Fibroblast of the aortic adventitia (primary cell): ENCODE measurements around the gene ADD3. TPM values are rescaled to one million over a fixed set of nuclear protein-coding genes. Genes with fewer than 3 reads are reported as not detected.

Experiments used
- DNase-seq: peaks from one replicate; pipeline ENCODE4 v3.0.0-alpha.2; 2010; ENCODE audit warnings: low read depth
- H3K4me3 ChIP-seq: 2 replicates; pipeline ENCODE4 v1.5.1; 2011; ENCODE audit warnings: low read depth, mild to moderate bottlenecking, control low read depth, low read length, moderate library complexity
- CTCF ChIP-seq: IDR thresholded peaks from 2 replicates; pipeline ENCODE4 v1.5.1; 2011; ENCODE audit warnings: mild to moderate bottlenecking, low read length, control low read depth, inconsistent platforms; ENCODE audit not compliant: insufficient read depth
- total RNA-seq: library from RNA; depleted of rRNA; stranded (reverse); fragments of >200 nt; gene quantifications from 2 replicates; pipeline ENCODE4 v1.2.3, GENCODE V29; 2012; ENCODE audit warnings: low replicate concordance

Gene ADD3
- total RNA-seq, 1 donor, result 524 TPM

- DNase-seq, result peak; percentile 37
- no peak overlapping the region for H3K4me3 ChIP-seq
- no peak for TF ChIP-seq CTCF
These were observed 52.1 kb downstream of the ADD3 start for GRCh38 chr10:110059925-110060324.

DNA sequence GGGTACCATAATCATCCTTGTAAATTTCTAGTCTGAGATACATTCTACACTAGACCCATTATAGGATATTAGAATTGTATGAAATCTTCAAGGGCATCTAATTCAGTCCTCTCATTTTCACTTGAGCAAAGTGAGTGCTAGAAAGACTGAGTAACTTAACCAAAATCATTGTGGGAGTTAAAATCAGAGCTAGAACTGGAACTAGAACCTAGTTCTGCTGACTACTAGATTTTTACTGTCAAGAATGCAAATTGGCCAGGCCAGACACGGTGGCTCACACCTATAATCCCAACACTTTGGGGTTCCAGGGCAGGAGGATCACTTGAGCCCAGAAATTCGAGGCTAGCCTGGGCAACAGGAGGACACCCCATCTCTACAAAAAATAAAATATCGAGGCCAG is 53.9 kb downstream of the ADD3 start:
- no peak for TF ChIP-seq CTCF
- no peak for DNase-seq
- H3K4me3 ChIP-seq, result no peak overlapping the region

GRCh38 chr10:110065269-110065668 is 57.5 kb downstream of the ADD3 start:
- no peak for TF ChIP-seq CTCF
- DNase-seq, result no peak

GRCh38 chr10:110067960-110068770 is 60.4 kb downstream of the ADD3 start:
- H3K4me3 ChIP-seq, result no peak overlapping the region
- no peak for TF ChIP-seq CTCF
- DNase-seq, result peak; percentile 78

More at GRCh38 chr10:110065269-110065668, 57.5 kb downstream of the ADD3 start:
- no peak overlapping the region for H3K4me3 ChIP-seq

- no peak for TF ChIP-seq CTCF
- DNase-seq, result no peak
These were observed 61.0 kb downstream of the ADD3 start for GRCh38 chr10:110068780-110069179.

DNA sequence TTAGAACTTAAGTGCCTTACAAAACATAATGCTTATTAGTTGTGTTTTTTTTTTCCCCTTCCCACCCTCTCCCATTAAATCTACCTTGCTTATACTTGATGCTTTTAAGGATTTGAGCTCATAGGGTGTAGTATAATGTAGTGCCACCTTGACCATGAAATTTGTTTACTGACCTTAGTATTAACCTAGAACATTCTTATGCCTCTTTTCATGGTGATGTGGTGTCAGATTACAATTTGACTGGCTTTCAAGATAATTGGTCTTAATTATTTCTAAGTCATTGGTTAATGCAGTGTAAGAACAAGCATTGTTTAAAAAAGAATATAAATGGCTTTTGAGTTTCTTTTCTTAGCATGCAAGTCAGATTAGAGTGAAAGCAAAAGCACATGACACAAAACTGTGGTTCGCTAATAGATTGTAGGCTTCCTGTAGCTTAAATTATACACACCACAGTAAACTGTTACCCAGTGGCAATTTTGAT is 61.8 kb downstream of the ADD3 start:
- DNase-seq, result no peak

More at GRCh38 chr10:110068780-110069179, 61.0 kb downstream of the ADD3 start:
- no peak overlapping the region for H3K4me3 ChIP-seq

More for the DNA sequence above, 61.8 kb downstream of the ADD3 start:
- no peak for TF ChIP-seq CTCF
- H3K4me3 ChIP-seq, result no peak overlapping the region
